Smooth muscle cell (in vitro differentiated cells): ENCODE measurements around the gene FETUB. TPM values are rescaled to one million over a fixed set of nuclear protein-coding genes. Genes with fewer than 3 reads are reported as not detected.

ENCODE experiments used
- DNase-seq: peaks from one replicate; lab custom pipeline; 2025; ENCODE audit not compliant: unreplicated experiment; lab: John Stamatoyannopoulos, UW
- H2AFZ ChIP-seq: fragments of 200-600 bp; sonication (generic); 2 replicates; pipeline ENCODE4 v1.6.0; 2016; ENCODE audit warnings: antibody characterized with exemption, low read depth, mild to moderate bottlenecking
- H3F3A ChIP-seq: fragments of 200-600 bp; sonication (generic); 2 replicates; pipeline ENCODE4 v1.6.0; 2017; ENCODE audit warnings: antibody characterized with exemption, low read depth
- H3K27ac ChIP-seq: fragments of 200-600 bp; sonication (generic); 2 replicates; pipeline ENCODE4 v1.5.1; 2016; ENCODE audit warnings: low read depth, mild to moderate bottlenecking
- H3K27me3 ChIP-seq: fragments of 200-600 bp; sonication (generic); 2 replicates; pipeline ENCODE4 v1.6.1; 2016; ENCODE audit warnings: low read depth, mild to moderate bottlenecking
- H3K36me3 ChIP-seq: fragments of 200-600 bp; sonication (generic); 2 replicates; pipeline ENCODE4 v1.5.1; 2016; ENCODE audit warnings: low read depth
- H3K4me1 ChIP-seq: fragments of 200-600 bp; sonication (generic); 2 replicates; pipeline ENCODE4 v1.5.1; 2016; ENCODE audit warnings: low read depth
- H3K4me2 ChIP-seq: fragments of 200-600 bp; sonication (generic); 2 replicates; pipeline ENCODE4 v1.6.0; 2016; ENCODE audit warnings: mild to moderate bottlenecking
- H3K4me3 ChIP-seq: fragments of 200-600 bp; sonication (generic); 2 replicates; pipeline ENCODE4 v1.5.1; 2016; ENCODE audit warnings: mild to moderate bottlenecking
- H3K79me2 ChIP-seq: fragments of 200-600 bp; sonication (generic); 2 replicates; pipeline ENCODE4 v1.6.0; 2016; ENCODE audit warnings: low read depth, mild to moderate bottlenecking
- H3K9ac ChIP-seq: fragments of 200-600 bp; sonication (generic); 2 replicates; pipeline ENCODE4 v1.6.0; 2016; ENCODE audit warnings: low read depth
- H3K9me3 ChIP-seq: fragments of 200-600 bp; sonication (generic); replicated peaks from 2 replicates; pipeline ENCODE4 v1.5.1; 2016; ENCODE audit warnings: low read depth
- H4K20me1 ChIP-seq: fragments of 200-600 bp; sonication (generic); 2 replicates; pipeline ENCODE4 v1.6.0; 2016; ENCODE audit warnings: low read depth
- WGBS: methylation state at CpG from one replicate; pipeline ENCODE4 v1.1.7; 2016; ENCODE audit warnings: low lambda C conversion rate; 5-methylcytosine and 5-hydroxymethylcytosine counted together
- polyA plus RNA-seq: library from polyadenylated mRNA; unstranded; fragments of >200 nt; fragmentation: Nextera tagmentation; extraction: Ambion mirVana; gene quantifications from 2 replicates; pipeline ENCODE4 v1.2.1, GENCODE V29; 2016
- total RNA-seq: library from RNA; depleted of rRNA; stranded (reverse); fragments of >200 nt; gene quantifications from 2 replicates; pipeline ENCODE4 v1.2.3, GENCODE V29; 2014
- TF ChIP-seq, protein P1 (sequence below): fragments of 200-600 bp; sonication (generic); IDR thresholded peaks from 2 replicates; pipeline ENCODE4 v1.5.1; 2017; ENCODE audit warnings: borderline replicate concordance, mild to moderate bottlenecking, antibody characterized with exemption; ENCODE audit not compliant: insufficient read depth, poor library complexity, severe bottlenecking

FETUB gene
- total and polyA plus RNA-seq, 2 experiments from 2014 or later, result 1.9 TPM; not detected in 1

DNA sequence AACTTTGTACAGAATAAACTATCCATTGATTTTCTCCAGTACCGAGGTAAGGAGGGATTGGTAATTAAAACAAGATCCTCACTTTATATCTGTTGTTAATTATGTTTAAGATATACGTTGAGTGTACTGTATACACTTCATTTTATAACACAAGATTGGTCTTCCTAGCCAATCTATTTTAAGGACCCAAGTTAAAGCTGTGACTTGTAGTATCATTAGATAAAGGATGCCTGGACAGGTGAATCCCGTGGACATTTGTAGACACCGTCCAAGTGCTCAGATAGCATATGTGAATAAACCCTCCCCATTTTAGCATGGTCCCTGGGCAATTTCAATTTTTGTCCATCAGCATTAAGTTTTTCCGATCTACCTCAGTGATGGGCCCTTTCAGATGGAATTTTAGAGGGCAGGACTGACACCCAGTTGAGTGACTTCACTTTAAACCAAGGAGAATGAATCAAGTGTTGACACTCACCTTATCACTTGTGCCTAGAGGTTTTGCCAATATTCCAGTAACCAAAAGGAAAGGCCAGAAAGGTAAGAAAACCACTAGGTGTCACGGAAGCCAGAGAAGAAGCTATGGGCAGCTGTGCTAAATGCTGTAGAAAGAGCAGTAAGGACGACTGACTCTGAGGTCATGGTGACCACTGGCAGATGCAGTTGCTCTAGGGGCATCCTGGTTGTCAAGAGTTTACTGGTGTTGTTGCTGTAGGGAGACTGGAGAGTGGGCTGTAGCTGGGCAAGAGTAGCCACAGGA is 18.1 kb upstream of the FETUB start:
- Histone ChIP-seq H3K36me3 (no peaks in the 10 kb centered on the region), H3K79me2 (no peaks in the 10 kb centered on the region), H3K4me3 (no peak overlapping the region), H3K4me1 (no peaks in the 10 kb centered on the region), H3K4me2 (no peak overlapping the region), H4K20me1 (no peaks in the 10 kb centered on the region), H3K27ac (no peak overlapping the region), H3F3A (no peaks in the 10 kb centered on the region), H3K9ac (no peak overlapping the region), H3K27me3 (peaks cover 6% of the 10 kb centered on the region), H3K9me3 (no peaks in the 10 kb centered on the region), H2AFZ (no peak overlapping the region)
- no peak for DNase-seq
- TF ChIP-seq, protein P1, sequence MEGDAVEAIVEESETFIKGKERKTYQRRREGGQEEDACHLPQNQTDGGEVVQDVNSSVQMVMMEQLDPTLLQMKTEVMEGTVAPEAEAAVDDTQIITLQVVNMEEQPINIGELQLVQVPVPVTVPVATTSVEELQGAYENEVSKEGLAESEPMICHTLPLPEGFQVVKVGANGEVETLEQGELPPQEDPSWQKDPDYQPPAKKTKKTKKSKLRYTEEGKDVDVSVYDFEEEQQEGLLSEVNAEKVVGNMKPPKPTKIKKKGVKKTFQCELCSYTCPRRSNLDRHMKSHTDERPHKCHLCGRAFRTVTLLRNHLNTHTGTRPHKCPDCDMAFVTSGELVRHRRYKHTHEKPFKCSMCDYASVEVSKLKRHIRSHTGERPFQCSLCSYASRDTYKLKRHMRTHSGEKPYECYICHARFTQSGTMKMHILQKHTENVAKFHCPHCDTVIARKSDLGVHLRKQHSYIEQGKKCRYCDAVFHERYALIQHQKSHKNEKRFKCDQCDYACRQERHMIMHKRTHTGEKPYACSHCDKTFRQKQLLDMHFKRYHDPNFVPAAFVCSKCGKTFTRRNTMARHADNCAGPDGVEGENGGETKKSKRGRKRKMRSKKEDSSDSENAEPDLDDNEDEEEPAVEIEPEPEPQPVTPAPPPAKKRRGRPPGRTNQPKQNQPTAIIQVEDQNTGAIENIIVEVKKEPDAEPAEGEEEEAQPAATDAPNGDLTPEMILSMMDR, result no peak
- WGBS, result 87% methylated on average over 7 of the region's 7 CpGs

DNA sequence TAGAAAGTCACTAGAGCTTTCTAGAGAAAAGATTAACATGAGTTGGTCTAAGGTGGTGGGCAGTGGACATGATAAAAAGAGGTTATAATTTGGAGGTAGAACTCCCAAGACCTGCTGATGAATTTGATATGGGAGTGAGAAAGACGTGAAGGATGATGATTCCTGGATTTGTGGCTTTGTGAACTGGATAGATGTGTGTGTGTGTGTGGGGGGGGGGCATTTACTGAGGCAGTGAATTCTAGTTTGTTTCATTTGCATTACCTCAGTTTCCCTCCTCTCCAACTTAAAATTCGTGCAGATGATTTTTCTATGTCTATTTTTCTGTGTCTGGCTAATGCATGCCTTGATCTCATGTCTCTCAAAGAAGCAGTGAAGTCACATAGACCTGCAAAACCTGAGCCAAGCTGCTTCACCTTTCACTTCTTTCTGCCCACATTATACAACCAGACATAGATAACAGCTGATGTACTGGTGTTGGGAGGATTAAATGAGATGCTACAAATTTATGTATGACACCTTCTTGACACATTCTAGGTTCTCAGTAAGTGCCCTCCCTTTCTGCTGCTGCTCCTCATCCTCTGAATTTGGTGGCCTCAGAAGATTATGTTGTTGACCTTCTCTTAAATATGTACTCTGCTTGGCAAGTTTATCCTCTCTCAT is 17.4 kb upstream of the FETUB start:
- no peak overlapping the region for H3K9ac ChIP-seq
- H3K79me2 ChIP-seq, result no peaks in the 10 kb centered on the region
- peaks cover 6% of the 10 kb centered on the region for H3K27me3 ChIP-seq
- WGBS, result 46% methylated on average over 2 of the region's 2 CpGs
- H3K4me2 ChIP-seq, result no peak overlapping the region
- H3K4me1 ChIP-seq, result no peaks in the 10 kb centered on the region
- H3F3A ChIP-seq, result no peaks in the 10 kb centered on the region
- TF ChIP-seq, protein P1, result no peak
- no peak overlapping the region for H3K27ac ChIP-seq
- DNase-seq, result no peak
- no peak overlapping the region for H2AFZ ChIP-seq
- H3K36me3 ChIP-seq, result no peaks in the 10 kb centered on the region
- H4K20me1 ChIP-seq, result no peaks in the 10 kb centered on the region
- no peaks in the 10 kb centered on the region for H3K9me3 ChIP-seq
- H3K4me3 ChIP-seq, result no peak overlapping the region

DNA sequence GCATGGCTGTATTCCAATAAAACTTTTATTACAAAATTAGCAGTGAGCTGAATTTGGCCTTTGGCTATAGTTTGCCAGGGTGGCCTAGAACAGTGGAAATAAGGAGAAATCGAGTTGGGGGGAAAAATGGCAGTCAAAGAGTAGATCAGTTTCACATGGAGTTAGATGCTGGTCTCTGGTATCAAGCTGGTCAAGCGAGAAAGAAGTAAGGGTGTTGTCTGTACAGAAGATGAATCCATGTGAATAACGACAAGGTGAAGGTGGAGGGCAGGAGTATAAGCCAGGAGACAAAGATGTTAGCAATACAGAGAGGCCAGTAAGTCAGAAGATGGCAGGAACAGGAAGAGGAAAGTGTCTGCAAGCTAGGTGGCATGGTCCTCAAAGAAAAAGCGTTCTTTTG is 15.6 kb upstream of the FETUB start:
- H3K27me3 ChIP-seq, result peaks cover 13% of the 10 kb centered on the region
- no peak overlapping the region for H3K27ac ChIP-seq
- H3K9me3 ChIP-seq, result no peaks in the 10 kb centered on the region
- no peaks in the 10 kb centered on the region for H3K4me1 ChIP-seq
- no peaks in the 10 kb centered on the region for H3F3A ChIP-seq
- 85% methylated on average over 4 of the region's 4 CpGs for WGBS
- H3K4me2 ChIP-seq, result no peak overlapping the region
- no peaks in the 10 kb centered on the region for H3K79me2 ChIP-seq
- H2AFZ ChIP-seq, result no peak overlapping the region
- no peak overlapping the region for H3K9ac ChIP-seq
- H3K4me3 ChIP-seq, result no peak overlapping the region
- TF ChIP-seq, protein P1, result no peak
- no peaks in the 10 kb centered on the region for H3K36me3 ChIP-seq
- no peaks in the 10 kb centered on the region for H4K20me1 ChIP-seq
- DNase-seq, result no peak
